GM19351 (cell line): ENCODE data around the gene ARMH2.
A peak's percentile ranks its signal among the peaks of the same experiment; 100 is the strongest.
"Not testable (repeated sequence)": the region's sequence is repeated elsewhere in the genome, so short reads cannot be mapped to it uniquely, and the experiment has no call there.

Source experiments
- ATAC-seq: cut with Tn5 transposase; IDR thresholded peaks from one replicate; pipeline ENCODE4 v1.9.1; 2021; ENCODE audit warnings: mild to moderate bottlenecking, moderate library complexity; ENCODE audit not compliant: unreplicated experiment

ARMH2 gene

GRCh38 chr6:24765968-24766367, 32.7 kb downstream of the ARMH2 start:
- not testable (repeated sequence) for ATAC-seq

GRCh38 chr6:24764833-24765828, 33.6 kb downstream of the ARMH2 start:
- ATAC-seq: not testable (repeated sequence)

- ATAC-seq: no peak
Measured at GRCh38 chr6:24763578-24763977, 35.1 kb downstream of the ARMH2 start.

DNA sequence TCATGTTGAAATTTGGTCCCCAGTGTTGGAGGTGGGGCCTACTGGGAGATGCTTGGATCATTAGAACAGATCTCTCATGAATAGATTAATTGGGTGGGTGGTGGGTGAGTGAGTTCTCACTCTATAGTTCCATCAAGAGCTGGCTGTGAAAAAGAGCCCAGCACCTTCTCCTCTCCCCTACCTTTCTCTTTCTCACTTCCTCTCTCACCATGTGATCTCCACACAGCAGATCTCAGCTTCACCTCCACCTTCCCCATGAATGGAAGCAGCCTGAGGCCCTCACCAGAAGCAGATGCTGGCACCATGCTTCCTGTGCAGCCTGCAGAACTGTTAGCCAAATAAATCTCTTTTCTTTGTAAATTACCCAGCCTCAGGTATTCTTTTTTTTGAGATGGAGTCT, 36.9 kb downstream of the ARMH2 start:
- ATAC-seq: no peak

- peak; percentile 44 for ATAC-seq
Measured at GRCh38 chr6:24761193-24761835, 37.4 kb downstream of the ARMH2 start.

DNA sequence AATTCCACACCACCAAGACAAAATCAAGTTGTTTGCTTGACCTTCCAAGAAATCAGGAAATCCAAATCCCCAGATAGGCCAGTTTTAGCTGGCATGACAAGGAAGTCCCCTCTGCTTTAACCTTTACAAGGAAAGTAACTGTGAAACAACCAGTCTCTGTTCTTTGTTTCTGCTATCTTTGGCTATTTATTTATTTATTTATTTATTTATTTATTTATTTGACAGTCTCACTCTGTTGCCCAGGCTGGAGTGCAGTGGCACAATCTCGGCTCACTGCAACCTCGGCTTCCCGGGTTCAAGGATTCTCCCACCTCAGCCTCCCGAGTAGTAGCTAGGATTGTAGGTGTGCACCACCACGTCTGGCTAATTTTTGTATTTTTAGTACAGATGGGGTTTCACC, 38.5 kb downstream of the ARMH2 start:
- no peak for ATAC-seq

DNA sequence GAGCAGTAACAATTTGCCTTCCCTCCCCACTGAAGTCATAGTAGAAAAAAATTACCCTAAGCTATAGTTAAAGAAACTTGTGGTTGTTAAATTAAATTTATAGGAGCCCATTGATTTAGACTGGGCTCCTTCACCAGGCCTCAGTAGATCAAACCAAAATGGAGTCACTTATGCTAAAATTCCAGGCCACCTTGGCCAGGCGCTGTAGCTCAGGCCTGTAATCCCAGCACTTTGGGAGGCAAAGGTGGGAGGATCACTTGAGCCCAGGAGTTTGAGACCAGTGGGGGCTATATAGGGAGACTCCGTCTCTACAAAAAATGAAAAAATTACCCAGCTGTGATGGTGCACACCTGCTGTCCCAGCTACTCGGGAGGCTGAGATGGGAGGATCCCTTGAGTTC, 39.0 kb downstream of the ARMH2 start:
- no peak for ATAC-seq

- no peak for ATAC-seq
Measured at GRCh38 chr6:24757611-24758010, 41.1 kb downstream of the ARMH2 start.

DNA sequence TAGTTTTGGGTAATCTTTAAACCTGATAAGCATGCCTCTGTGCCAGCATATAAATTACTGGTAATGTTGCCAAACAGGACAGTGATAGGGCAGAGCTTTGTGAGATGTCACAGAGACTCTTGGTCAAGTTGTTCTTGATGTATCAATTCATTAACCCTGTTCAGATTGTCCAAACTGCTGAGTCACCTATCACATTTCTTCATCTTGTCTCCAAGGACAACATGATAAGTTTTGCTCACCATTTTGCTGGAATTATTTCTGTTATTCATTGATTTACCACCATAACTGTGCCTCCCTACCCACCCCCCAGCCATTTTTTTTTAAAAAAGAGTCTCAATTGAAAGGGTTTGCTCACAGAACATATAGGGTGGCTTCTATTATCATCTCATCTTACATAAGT, 43.4 kb downstream of the ARMH2 start:
- no peak for ATAC-seq

GRCh38 chr6:24754378-24754777, 44.3 kb downstream of the ARMH2 start:
- ATAC-seq: not testable (repeated sequence)

DNA sequence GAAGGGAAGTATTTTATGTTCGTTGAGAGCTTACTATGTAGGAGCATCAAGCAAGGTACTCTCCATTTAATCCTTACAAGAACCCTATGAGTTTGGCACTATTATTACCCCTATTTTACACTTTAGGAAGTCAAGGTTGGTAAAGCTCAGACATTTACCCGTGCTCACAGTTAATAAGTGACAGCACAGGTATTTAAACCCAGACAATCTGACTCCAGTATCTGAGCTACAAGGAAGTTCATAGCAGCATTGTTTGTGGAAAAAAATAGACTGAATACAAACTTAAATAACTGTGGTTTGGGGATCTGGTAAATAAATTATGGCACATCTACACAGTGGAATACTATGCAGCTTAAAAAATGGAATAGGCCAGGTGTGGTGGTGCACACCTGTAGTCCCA, 45.2 kb downstream of the ARMH2 start:
- no peak for ATAC-seq

- ATAC-seq: no peak
Measured at GRCh38 chr6:24752917-24753492, 45.7 kb downstream of the ARMH2 start.

DNA sequence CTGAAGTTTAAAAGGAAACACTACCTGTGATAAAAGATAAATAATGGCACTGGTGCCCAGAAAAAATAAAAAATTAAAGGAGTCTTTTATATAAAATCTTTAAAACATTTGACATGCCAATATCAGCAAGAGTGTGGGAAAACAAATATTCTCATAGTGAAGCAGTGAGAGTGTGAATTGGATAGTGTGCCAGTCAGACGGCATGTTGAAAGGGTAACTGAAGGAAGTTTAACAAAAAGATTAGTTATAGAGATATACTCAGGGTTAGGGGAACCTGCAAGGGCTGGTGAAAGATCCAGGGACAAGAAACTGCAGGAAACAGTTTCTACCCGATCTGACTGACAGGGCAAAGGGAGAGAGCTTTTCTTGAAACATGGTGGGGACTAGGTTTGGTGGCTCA, 46.2 kb downstream of the ARMH2 start:
- no peak for ATAC-seq

- not testable (repeated sequence) for ATAC-seq
Measured at GRCh38 chr6:24750878-24751277, 47.8 kb downstream of the ARMH2 start.

GRCh38 chr6:24749297-24749696, 49.4 kb downstream of the ARMH2 start:
- ATAC-seq: no peak
